H9 (cell line): Measurements from ENCODE around the gene OXCT2. TPM values are rescaled to one million over a fixed set of nuclear protein-coding genes. Genes with fewer than 3 reads are reported as not detected.

Experiments used
- DNase-seq: peaks from one replicate; pipeline ENCODE4 v3.0.0-alpha.2; 2017
- H2AFZ ChIP-seq: one replicate; pipeline ENCODE4 v1.6.1; 2013; ENCODE audit warnings: mild to moderate bottlenecking, low read length, control low read depth, moderate library complexity
- H2AK5ac ChIP-seq: 2 replicates; pipeline ENCODE4 v1.6.1; 2013; ENCODE audit warnings: low read length, control low read depth, mixed read lengths; ENCODE audit not compliant: insufficient read length
- H2BK120ac ChIP-seq: one replicate; pipeline ENCODE4 v1.6.1; 2013; ENCODE audit warnings: low read depth, mild to moderate bottlenecking, low read length, control low read depth, inconsistent platforms; ENCODE audit not compliant: poor library complexity, severe bottlenecking
- H2BK12ac ChIP-seq: 2 replicates; pipeline ENCODE4 v1.6.1; 2013; ENCODE audit warnings: low read length, control low read depth, mixed read lengths, low read depth; ENCODE audit not compliant: insufficient read length
- H2BK15ac ChIP-seq: 2 replicates; pipeline ENCODE4 v1.6.1; 2013; ENCODE audit warnings: low read depth, low read length, control low read depth
- H2BK20ac ChIP-seq: one replicate; pipeline ENCODE4 v1.6.1; 2013; ENCODE audit warnings: low read depth, mild to moderate bottlenecking, low read length, control low read depth, inconsistent platforms; ENCODE audit not compliant: poor library complexity, severe bottlenecking
- H2BK5ac ChIP-seq: 2 replicates; pipeline ENCODE4 v1.6.1; 2013; ENCODE audit warnings: low read length, control low read depth, mixed read lengths; ENCODE audit not compliant: insufficient read length
- H3K14ac ChIP-seq: 2 replicates; pipeline ENCODE4 v1.6.1; 2013; ENCODE audit warnings: low read length, control low read depth; ENCODE audit not compliant: insufficient read depth
- H3K18ac ChIP-seq: 2 replicates; pipeline ENCODE4 v1.6.1; 2013; ENCODE audit warnings: low read depth, mild to moderate bottlenecking, mixed read lengths, low read length, control low read depth; ENCODE audit not compliant: insufficient read length
- H3K23ac ChIP-seq: 2 replicates; pipeline ENCODE4 v1.6.1; 2013; ENCODE audit warnings: low read length, control low read depth, mixed read lengths, low read depth; ENCODE audit not compliant: insufficient read length
- H3K23me2 ChIP-seq: 2 replicates; pipeline ENCODE4 v1.6.1; 2013; ENCODE audit warnings: low read depth, mild to moderate bottlenecking, mixed read lengths, low read length, control low read depth; ENCODE audit not compliant: insufficient read length, poor library complexity, severe bottlenecking
- H3K27ac ChIP-seq: 2 replicates; pipeline ENCODE4 v1.5.1; 2013; ENCODE audit warnings: low read length, control low read depth, mixed read lengths, low read depth; ENCODE audit not compliant: insufficient read length
- H3K27me3 ChIP-seq: 2 replicates; pipeline ENCODE4 v1.6.1; 2013; ENCODE audit warnings: low read length, control low read depth, inconsistent platforms; ENCODE audit not compliant: insufficient read depth
- H3K4ac ChIP-seq: 2 replicates; pipeline ENCODE4 v1.6.1; 2013; ENCODE audit warnings: low read depth, mild to moderate bottlenecking, control low read depth, inconsistent platforms, low read length, moderate library complexity
- H3K4me1 ChIP-seq: 2 replicates; pipeline ENCODE4 v1.6.1; 2013; ENCODE audit warnings: low read length, control low read depth, inconsistent platforms; ENCODE audit not compliant: insufficient read depth
- H3K4me2 ChIP-seq: 2 replicates; pipeline ENCODE4 v1.6.1; 2013; ENCODE audit warnings: low read length, control low read depth, mixed read lengths; ENCODE audit not compliant: insufficient read length, insufficient read depth
- H3K56ac ChIP-seq: 2 replicates; pipeline ENCODE4 v1.6.1; 2013; ENCODE audit warnings: low read depth, mild to moderate bottlenecking, mixed read lengths, low read length, control low read depth; ENCODE audit not compliant: insufficient read length
- H3K79me1 ChIP-seq: 2 replicates; pipeline ENCODE4 v1.6.1; 2013; ENCODE audit warnings: low read depth, mild to moderate bottlenecking, moderate library complexity, low read length, control low read depth, inconsistent platforms; ENCODE audit not compliant: insufficient read depth, poor library complexity, severe bottlenecking
- H3K79me2 ChIP-seq: 2 replicates; pipeline ENCODE4 v1.6.1; 2013; ENCODE audit warnings: low read length, control low read depth, inconsistent platforms; ENCODE audit not compliant: insufficient read depth
- H3K9ac ChIP-seq: 2 replicates; pipeline ENCODE4 v1.6.1; 2013; ENCODE audit warnings: low read length, control low read depth, mixed read lengths; ENCODE audit not compliant: insufficient read length; ENCODE audit errors: extremely low read depth
- H3K9me3 ChIP-seq: one replicate; pipeline ENCODE4 v1.6.1; 2013; ENCODE audit warnings: low read depth, low read length, inconsistent platforms; ENCODE audit not compliant: control insufficient read depth
- H3T11ph ChIP-seq: one replicate; pipeline ENCODE4 v1.6.1; 2013; ENCODE audit warnings: mild to moderate bottlenecking, low read length, control low read depth, inconsistent platforms
- H4K20me1 ChIP-seq: one replicate; pipeline ENCODE4 v1.6.1; 2013; ENCODE audit not compliant: control insufficient read depth, insufficient read length, insufficient read depth
- H4K5ac ChIP-seq: 2 replicates; pipeline ENCODE4 v1.6.1; 2013; ENCODE audit warnings: low read depth, mild to moderate bottlenecking, mixed read lengths, low read length, control low read depth; ENCODE audit not compliant: insufficient read length
- H4K8ac ChIP-seq: replicated peaks from 2 replicates; pipeline ENCODE4 v1.6.1; 2013; ENCODE audit warnings: low read length, control low read depth, mixed read lengths, low read depth; ENCODE audit not compliant: insufficient read length
- H4K91ac ChIP-seq: 2 replicates; pipeline ENCODE4 v1.6.1; 2013; ENCODE audit warnings: low read depth, mild to moderate bottlenecking, moderate library complexity, mixed read lengths, low read length, control low read depth; ENCODE audit not compliant: insufficient read length
- H3K27ac Mint-ChIP-seq, 3 experiments: 2 replicates in 2 of 3; 3 replicates in 1 of 3; pipeline ENCODE4 v1.8.0; 2020 to 2021; ENCODE audit warnings: mixed read lengths in 3 of 3, mild to moderate bottlenecking in 1 of 3, moderate library complexity in 1 of 3
- H3K27me3 Mint-ChIP-seq: 2 replicates; pipeline ENCODE4 v1.8.0; 2021; ENCODE audit warnings: low read depth, mild to moderate bottlenecking, moderate library complexity, mixed read lengths
- H3K36me3 Mint-ChIP-seq, 3 experiments: 2 replicates in 2 of 3; 3 replicates in 1 of 3; pipeline ENCODE4 v1.8.0; 2020 to 2021; ENCODE audit warnings: low read depth in 3 of 3, mixed read lengths in 3 of 3; ENCODE audit not compliant: insufficient read depth in 1 of 3
- H3K4me1 Mint-ChIP-seq, 2 experiments: 2 replicates each; pipeline ENCODE4 v1.8.0; 2020; ENCODE audit warnings: mixed read lengths in 2 of 2
- H3K4me3 Mint-ChIP-seq, 2 experiments: 2 replicates in 1 of 2; 3 replicates in 1 of 2; pipeline ENCODE4 v1.8.0; 2020 to 2021; ENCODE audit warnings: mild to moderate bottlenecking in 2 of 2, mixed read lengths in 2 of 2, moderate library complexity in 1 of 2
- H3K9me3 Mint-ChIP-seq, 2 experiments: 2 replicates in 1 of 2; 3 replicates in 1 of 2; pipeline ENCODE4 v1.8.0; 2020; ENCODE audit warnings: mild to moderate bottlenecking in 2 of 2, mixed read lengths in 2 of 2, moderate library complexity in 1 of 2
- CTCF ChIP-seq: fragments of 200-600 bp; sonication (generic); conservative IDR thresholded peaks from 3 replicates; pipeline ENCODE4 v1.8.0; 2021; ENCODE audit warnings: antibody characterized with exemption, mild to moderate bottlenecking
- WGBS: extraction: QIAGEN DNeasy Blood & Tissue Kit; methylation state at CpG from one replicate; pipeline ENCODE4 v1.1.7; 2013; ENCODE audit warnings: missing lambda C conversion rate, low lambda C conversion rate, mixed read lengths; ENCODE audit not compliant: insufficient read length; ENCODE audit errors: extremely low coverage; 5-methylcytosine and 5-hydroxymethylcytosine counted together
- total RNA-seq: library from RNA; stranded (reverse); gene quantifications from 2 replicates; pipeline ENCODE4 v1.2.1, GENCODE V29; 2021

The OXCT2 gene
- total RNA-seq, 1 experiment from 2014 or later = 3.7 TPM

GRCh38 chr1:39737546-39738169 is 33.5 kb downstream of the OXCT2 start:
- no peak overlapping the region for H3K27ac Mint-ChIP-seq
- H4K8ac ChIP-seq = no peak overlapping the region
- H2BK15ac ChIP-seq = no peak overlapping the region
- H3K27me3 ChIP-seq = peaks cover 16% of the 10 kb centered on the region; the same call in 1 of the 2 replicates
- H2BK5ac ChIP-seq = no peak overlapping the region
- H4K5ac ChIP-seq = no peak overlapping the region
- no peak overlapping the region for H3K9ac ChIP-seq
- peaks cover 0 to 21% (median 20%) of the 10 kb centered on the region in 3 experiments; a peak in 6 of 7 replicates for H3K36me3 Mint-ChIP-seq
- H2AK5ac ChIP-seq = no peak overlapping the region
- WGBS = no CpG with 5 or more reads among the region's 9 CpGs
- H3K9me3 ChIP-seq = no peaks in the 10 kb centered on the region
- no peaks in the 10 kb centered on the region for H3K79me1 ChIP-seq
- no peak overlapping the region for H2BK12ac ChIP-seq
- H3K4me1 ChIP-seq = peaks cover 2% of the 10 kb centered on the region; the same call in 1 of the 2 replicates
- H3K56ac ChIP-seq = no peak overlapping the region
- H3K18ac ChIP-seq = no peak overlapping the region
- no peaks in the 10 kb centered on the region for H4K20me1 ChIP-seq
- peaks cover 7% of the 10 kb centered on the region for H3K23me2 ChIP-seq
- H2AFZ ChIP-seq = no peak overlapping the region
- no peak overlapping the region for H3K4me3 Mint-ChIP-seq
- no peak overlapping the region for H2BK20ac ChIP-seq
- peaks cover 9 to 13% of the 10 kb centered on the region in 2 experiments for H3K4me1 Mint-ChIP-seq
- H3K27me3 Mint-ChIP-seq = peaks cover 61% of the 10 kb centered on the region
- H3K79me2 ChIP-seq = no peaks in the 10 kb centered on the region
- no peak overlapping the region for H3K4me2 ChIP-seq
- no peaks in the 10 kb centered on the region for H3K9me3 Mint-ChIP-seq
- H2BK120ac ChIP-seq = no peak overlapping the region
- H4K91ac ChIP-seq = no peak overlapping the region
- no peak overlapping the region for H3T11ph ChIP-seq
- H3K14ac ChIP-seq = no peak overlapping the region
- H3K27ac ChIP-seq = no peak overlapping the region
- H3K4ac ChIP-seq = no peak overlapping the region
- no peak for TF ChIP-seq CTCF
- H3K23ac ChIP-seq = no peak overlapping the region
- no peak for DNase-seq
